HG03280 (cell line): Measurements from ENCODE around the gene PIK3R3.
A peak's percentile ranks its signal among the peaks of the same experiment; 100 is the strongest.

Experiments used
- ATAC-seq: cut with Tn5 transposase; IDR thresholded peaks from one replicate; pipeline ENCODE4 v1.9.1; 2021; ENCODE audit warnings: mild to moderate bottlenecking, moderate library complexity; ENCODE audit not compliant: unreplicated experiment

The PIK3R3 gene

DNA sequence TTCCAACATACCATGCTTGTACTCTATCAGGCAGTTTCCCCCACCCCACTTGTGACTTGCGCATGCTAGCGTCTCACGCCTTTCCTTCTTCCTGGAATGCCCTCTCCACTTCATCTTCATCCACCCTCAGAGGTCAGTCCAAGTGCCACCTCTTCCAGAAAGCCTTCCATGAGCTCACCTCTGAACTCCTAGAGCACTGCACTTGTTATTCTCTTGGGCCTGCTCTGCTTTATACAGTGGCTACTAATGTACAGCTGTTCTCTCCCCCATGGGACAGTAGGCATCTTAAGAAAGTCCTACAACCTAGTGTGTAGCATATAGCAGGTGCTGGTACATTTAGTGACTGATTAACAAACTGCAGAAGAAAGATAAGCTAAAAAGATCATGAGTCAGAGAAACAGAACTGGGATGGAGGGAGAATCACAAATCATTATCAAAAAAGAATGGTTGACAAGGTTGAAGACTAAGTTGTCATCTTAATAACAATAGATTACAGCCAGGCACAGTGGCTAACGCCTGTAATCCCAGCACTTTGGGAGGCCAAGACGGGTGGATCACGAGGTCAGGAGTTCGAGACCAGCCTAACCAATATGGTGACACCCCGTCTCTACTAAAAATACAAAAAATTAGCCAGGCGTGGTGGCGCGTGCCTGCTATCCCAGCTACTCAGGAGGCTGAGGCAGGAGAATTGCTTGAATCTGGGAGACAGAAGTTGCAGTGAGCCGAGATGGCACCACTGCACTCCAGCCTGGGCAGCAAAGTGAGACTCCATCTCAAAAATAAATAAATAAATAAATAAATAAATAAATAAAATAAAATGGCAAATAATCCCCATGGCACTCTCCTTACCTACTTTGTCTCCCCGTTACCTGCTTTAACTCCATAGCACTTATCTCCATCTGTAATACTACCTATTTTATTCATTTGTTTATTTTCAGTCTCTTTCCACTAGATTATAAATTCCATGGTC, 26.2 kb upstream of the PIK3R3 start:
- ATAC-seq = no peak

DNA sequence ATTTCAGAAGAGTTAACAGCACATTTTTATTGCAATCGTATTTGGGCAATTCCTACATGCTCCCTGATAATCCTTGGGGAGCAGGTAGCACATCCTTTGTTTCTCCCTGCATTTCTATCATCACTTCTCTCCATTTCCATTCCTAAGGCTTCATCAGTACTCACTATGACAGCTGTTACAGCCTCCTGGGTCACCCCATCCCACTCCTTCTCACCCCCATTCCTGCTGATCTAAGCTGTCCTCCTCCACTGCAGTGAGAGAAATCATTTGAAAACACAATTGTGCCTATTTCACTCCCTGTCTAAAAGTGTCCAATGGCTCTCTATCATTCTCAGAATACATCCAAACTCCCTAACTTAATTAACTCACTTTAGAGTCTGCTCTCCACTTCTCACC, 25.5 kb upstream of the PIK3R3 start:
- ATAC-seq = no peak

GRCh38 chr1:46153732-46154131, 21.3 kb upstream of the PIK3R3 start:
- ATAC-seq = no peak

GRCh38 chr1:46153228-46153627, 20.8 kb upstream of the PIK3R3 start:
- no peak for ATAC-seq

DNA sequence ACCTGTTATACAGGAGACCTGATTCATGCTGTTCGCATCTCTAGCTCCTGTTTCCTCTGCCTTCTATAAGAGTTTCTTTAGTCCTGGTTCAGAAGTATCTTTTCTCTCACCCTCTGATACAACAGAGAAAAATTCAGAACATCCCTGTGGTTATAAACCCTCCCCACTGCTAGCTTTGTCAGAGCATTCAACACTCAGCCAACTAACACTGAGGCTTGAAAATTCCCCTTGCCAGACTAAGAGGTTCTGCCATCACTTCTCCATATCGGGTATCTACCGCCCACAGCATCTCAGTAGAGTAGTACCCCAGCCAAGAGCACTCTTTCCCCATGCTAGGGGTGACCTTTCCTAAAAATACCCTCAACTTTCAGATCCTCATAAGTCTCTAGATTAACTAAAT, 19.6 kb upstream of the PIK3R3 start:
- no peak for ATAC-seq

- no peak for ATAC-seq
Observed at GRCh38 chr1:46150085-46150484, 17.7 kb upstream of the PIK3R3 start.

DNA sequence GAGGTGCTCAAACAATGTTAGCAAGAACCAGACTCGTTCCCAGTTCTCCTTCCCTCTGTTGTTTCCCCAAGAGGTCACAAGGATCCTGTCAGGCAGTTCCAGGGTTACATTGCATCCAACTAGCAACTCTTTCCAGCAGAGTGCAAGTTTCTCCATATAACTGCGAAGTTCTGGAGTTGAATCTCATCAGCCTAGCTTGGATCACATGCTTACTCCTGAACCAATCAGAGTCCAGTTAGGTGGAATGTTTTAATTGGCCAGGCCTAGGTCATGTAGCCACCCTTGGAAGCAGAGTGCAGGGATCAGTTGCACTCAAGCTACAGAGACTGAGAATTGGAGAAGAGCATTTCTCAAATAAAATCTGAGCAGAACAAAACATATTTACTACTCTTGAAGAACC, 15.9 kb upstream of the PIK3R3 start:
- ATAC-seq = no peak

GRCh38 chr1:46137916-46138315, 5.5 kb upstream of the PIK3R3 start:
- ATAC-seq = no peak

GRCh38 chr1:46136711-46137110, 4.3 kb upstream of the PIK3R3 start:
- no peak for ATAC-seq

GRCh38 chr1:46134660-46135331, 2.4 kb upstream of the PIK3R3 start:
- ATAC-seq = no peak

GRCh38 chr1:46133781-46134350, 1.4 kb upstream of the PIK3R3 start:
- ATAC-seq = no peak

GRCh38 chr1:46133181-46133658, 791 bp upstream of the PIK3R3 start:
- ATAC-seq = peak; percentile 52

DNA sequence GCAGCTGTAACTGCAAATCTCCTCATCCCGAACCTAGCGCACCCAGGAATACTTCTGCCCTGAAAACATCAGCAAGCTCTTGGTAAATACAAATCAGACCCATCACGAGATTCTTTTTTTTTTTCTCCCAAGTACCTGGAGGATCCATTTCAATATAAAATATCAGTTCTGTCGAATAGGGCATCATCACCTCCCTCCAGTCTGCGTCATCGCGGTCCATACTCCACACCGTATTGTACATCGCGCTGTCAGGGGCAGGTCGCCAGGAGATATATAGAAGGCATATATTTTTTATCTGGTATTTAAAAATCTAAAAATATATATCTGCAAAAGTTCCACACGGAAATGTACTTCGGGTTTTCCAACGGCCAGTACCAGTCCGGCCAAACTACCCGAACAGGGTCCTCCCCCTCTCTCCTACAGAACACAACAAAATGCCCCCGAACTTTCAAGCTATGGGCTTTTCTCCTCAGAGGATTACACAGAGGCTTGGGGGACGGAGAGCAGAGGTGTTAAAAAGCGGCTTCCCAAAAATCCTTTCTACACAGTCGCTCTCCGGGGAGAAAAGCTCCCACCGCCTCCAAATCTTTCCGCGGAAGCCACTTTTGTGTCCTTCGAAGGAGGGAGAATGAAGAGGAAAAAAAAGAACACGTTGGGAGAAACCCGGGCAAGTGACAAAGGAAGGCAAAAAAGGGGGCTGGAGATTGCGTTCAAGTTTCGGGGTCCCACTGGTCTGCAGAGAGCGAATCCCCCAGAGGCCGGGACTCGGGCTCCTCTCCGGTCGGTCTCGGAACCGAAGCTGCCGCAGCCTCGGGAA, 509 bp downstream of the PIK3R3 start:
- ATAC-seq = no peak

- no peak for ATAC-seq
Observed at GRCh38 chr1:46131093-46131492, 1.3 kb downstream of the PIK3R3 start.

DNA sequence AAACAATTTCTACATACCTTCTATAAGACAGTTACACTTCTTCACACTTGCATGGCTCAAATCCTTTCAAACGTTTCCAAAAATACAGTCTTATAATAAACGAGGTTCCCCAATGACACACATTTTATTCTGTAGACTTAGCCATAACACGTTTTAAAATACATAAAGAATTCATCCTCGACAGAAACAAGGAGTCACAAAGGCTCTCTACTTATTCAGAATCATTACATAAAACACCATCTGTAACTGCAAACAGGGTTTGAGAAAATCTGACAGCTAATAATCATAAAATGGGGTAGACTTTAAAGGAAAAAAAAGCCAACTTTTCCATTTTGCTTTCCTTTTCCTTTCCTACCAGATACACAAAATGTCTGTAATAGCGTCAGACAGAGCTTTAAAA, 1.8 kb downstream of the PIK3R3 start:
- no peak for ATAC-seq

DNA sequence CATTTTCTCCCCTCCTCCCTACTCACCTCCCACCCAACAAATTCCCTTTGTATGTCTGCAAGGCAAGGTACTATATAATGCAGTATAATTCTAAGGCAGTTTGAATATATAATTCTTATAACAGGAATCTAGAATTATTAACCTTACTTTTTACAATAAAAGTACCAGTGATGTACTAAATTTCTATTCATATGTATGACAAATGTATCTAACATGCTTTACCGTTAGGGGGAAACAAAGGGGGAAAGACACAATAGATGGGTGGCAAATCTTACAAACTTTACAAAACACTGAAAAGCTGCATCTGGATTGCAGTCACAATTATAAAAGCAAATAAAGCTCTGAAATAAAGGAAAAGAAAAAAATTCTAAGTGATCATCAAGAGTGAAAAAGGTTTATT, 2.3 kb downstream of the PIK3R3 start:
- no peak for ATAC-seq

DNA sequence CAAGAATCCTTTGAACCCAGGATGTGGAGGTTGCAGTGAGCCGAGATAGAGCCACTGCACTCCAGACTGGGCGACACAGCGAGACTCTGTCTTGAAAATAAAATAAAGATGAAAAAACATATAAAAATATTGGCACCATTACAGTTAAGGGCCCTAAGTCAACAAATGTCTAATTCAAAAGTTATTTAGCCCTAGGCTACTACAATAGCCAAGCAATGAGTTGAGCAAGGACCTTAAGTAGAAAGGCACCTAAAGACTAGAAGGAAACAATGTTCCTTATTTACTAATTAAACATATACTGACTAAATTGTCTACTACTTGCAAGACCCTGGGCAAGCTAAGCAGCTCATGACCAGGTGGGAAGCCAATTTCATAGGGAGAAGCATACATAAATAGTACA, 4.1 kb downstream of the PIK3R3 start:
- ATAC-seq = no peak

- ATAC-seq = no peak
Observed at GRCh38 chr1:46118856-46119255, 13.6 kb downstream of the PIK3R3 start.

- ATAC-seq = no peak
Observed at GRCh38 chr1:46117810-46118494, 14.5 kb downstream of the PIK3R3 start.

DNA sequence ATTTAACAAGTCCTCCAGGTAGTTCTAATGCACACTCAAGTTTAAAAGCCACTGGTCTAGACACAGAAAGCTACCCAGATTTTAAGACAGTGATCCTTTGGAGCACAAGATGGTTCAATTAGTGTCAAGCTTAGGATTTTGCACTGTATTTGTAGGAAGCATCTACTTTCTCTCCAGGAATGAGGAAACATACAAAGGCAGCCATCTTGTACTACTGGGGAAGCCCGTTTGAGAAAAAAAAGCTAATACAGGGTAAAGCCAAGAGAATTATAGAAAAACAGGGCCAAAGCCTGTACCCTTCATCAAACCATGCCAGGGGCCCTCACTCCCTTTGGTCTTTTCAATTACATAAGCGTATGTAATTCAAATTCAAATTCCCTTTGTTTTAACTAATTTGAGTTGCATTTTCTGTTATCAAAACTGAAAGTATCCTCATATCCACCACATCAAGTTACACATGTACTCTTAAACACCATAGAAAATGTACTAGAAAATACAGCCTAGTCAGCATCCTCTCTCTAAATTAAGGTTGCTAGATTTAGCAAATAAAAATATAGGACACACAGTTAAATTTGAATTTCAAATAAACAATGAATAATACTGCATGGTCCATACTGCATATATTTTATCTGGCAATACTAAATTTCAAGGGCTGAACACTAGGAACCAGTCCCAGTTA, 17.4 kb downstream of the PIK3R3 start:
- ATAC-seq = no peak
